Panc1 (cell line): Measurements from ENCODE around the gene DCAF8. TPM values are rescaled to one million over a fixed set of nuclear protein-coding genes. Genes with fewer than 3 reads are reported as not detected.

Experiments used
- ATAC-seq: fragments of 200-7000 bp; cut with Tn5 transposase; 2 replicates; pipeline ENCODE4 v1.9.1; 2020; ENCODE audit warnings: mild to moderate bottlenecking, moderate library complexity
- BruUV-seq: library from RNA; stranded (reverse); fragments of 400-500 nt; replicated peaks from 2 replicates; lab custom pipeline; 2021; lab: Mats Ljungman, UMichigan
- CTCF ChIA-PET: fragments of 300-600 bp; sonication (Branson Sonifier 250); formaldehyde crosslinking; loops from one replicate; lab custom pipeline; 2022; ENCODE audit warnings: antibody characterized with exemption; lab: Charles Lee
- POLR2A ChIA-PET: fragments of 300-600 bp; sonication (Branson Sonifier 250); formaldehyde crosslinking; loops from one replicate; lab custom pipeline; 2022; ENCODE audit warnings: antibody characterized with exemption; lab: Charles Lee
- DNase-seq: peaks from one replicate; pipeline ENCODE4 v3.0.0-alpha.2; 2010; ENCODE audit warnings: low read depth, low spot score
- H3K27ac ChIP-seq: 2 replicates; pipeline ENCODE4 v1.5.1; 2011; ENCODE audit warnings: mild to moderate bottlenecking, low read length, inconsistent platforms
- H3K27me3 ChIP-seq: fragments of 200-500 bp; sonication (Bioruptor generic); 2 replicates; pipeline ENCODE4 v1.6.0; 2014; ENCODE audit warnings: low read length, inconsistent platforms; ENCODE audit not compliant: control insufficient read depth, insufficient read depth
- H3K36me3 ChIP-seq: fragments of 200-500 bp; sonication (Bioruptor generic); 2 replicates; pipeline ENCODE4 v1.5.1; 2014; ENCODE audit warnings: inconsistent platforms, mild to moderate bottlenecking, low read length, moderate library complexity; ENCODE audit not compliant: control insufficient read depth, insufficient read depth
- H3K4me1 ChIP-seq: 2 replicates; pipeline ENCODE4 v1.5.1; 2011; ENCODE audit warnings: inconsistent platforms, mild to moderate bottlenecking, low read length, moderate library complexity; ENCODE audit not compliant: control insufficient read depth, insufficient read depth
- H3K4me3 ChIP-seq, 2 experiments: 2 replicates each; pipeline ENCODE4 v1.5.1; 2011 to 2012; ENCODE audit warnings: low read depth in 2 of 2, low read length in 2 of 2, mild to moderate bottlenecking in 2 of 2, inconsistent platforms in 1 of 2, moderate library complexity in 1 of 2
- H3K9me3 ChIP-seq: fragments of 200-500 bp; sonication (Bioruptor generic); 2 replicates; pipeline ENCODE4 v1.5.1; 2014; ENCODE audit warnings: low read depth, mild to moderate bottlenecking, inconsistent platforms, low read length, moderate library complexity; ENCODE audit not compliant: control insufficient read depth, insufficient read depth
- POLR2AphosphoS5 ChIP-seq: IDR thresholded peaks from 2 replicates; pipeline ENCODE4 v1.6.1; 2012; ENCODE audit warnings: mild to moderate bottlenecking, low read depth, low read length, moderate library complexity
- SIN3A ChIP-seq: IDR thresholded peaks from 2 replicates; pipeline ENCODE4 v1.6.1; 2012; ENCODE audit warnings: low read depth, mild to moderate bottlenecking, low read length, moderate library complexity, borderline replicate concordance; ENCODE audit not compliant: insufficient read depth
- TCF7L2 ChIP-seq: IDR thresholded peaks from 2 replicates; pipeline ENCODE4 v1.6.1; 2011; ENCODE audit warnings: mild to moderate bottlenecking, low read depth, low read length, inconsistent platforms
- in situ Hi-C: cut with HindIII; loops from 2 replicates; pipeline ENCODE4 v1.10.0; 2016; ENCODE audit warnings: low sequenced_read_pairs, low pct_unique_long_range_greater_than_20kb
- intact Hi-C: fragments of 100-400 bp; cut with micrococcal nuclease; formaldehyde crosslinking; loops from one replicate; pipeline ENCODE4 v1.10.0; 2022; ENCODE audit not compliant: unreplicated experiment
- total RNA-seq: library from RNA; stranded (reverse); gene quantifications from one replicate; pipeline ENCODE4 v1.2.1, GENCODE V29; 2021; ENCODE audit not compliant: unreplicated experiment
- TF ChIP-seq, protein P1 (sequence below): fragments of 450-650 bp; IDR thresholded peaks from 2 replicates; pipeline ENCODE4 v1.5.1; 2017; ENCODE audit warnings: mild to moderate bottlenecking
- TF ChIP-seq, protein P2 (sequence below), 2 experiments: IDR thresholded peaks; 2 replicates each; pipeline ENCODE4 v1.6.1; 2011 to 2012; ENCODE audit warnings: low read depth in 2 of 2, control low read depth in 1 of 2, low read length in 1 of 2, mild to moderate bottlenecking in 1 of 2, moderate library complexity in 1 of 2; ENCODE audit not compliant: insufficient read depth in 1 of 2

DCAF8 gene
- total RNA-seq, 1 experiment from 2014 or later: 127 TPM

DNA sequence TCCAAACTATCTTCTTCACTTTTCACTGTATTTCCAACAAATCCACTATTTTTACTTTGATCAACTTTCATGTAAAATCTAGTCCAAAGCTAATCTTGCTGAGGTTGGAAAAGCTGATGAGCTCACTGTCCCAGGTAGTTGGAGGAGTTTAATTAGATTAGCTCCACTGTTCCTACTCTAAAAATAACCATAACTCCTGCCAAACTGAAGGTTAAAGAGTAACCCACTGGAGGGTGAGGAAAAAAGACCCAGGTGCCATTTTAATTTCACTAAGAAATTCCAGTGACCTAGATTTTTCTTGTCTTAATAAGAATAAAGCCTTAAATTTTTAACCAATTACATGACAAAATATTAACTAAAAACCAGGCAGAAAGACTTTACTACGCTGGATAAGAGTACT is 15.3 kb downstream of the DCAF8 start:
- H3K27me3 ChIP-seq: no peaks in the 10 kb centered on the region
- BruUV-seq: no TSS peak
- no peak overlapping the region for H3K27ac ChIP-seq
- TF ChIP-seq POLR2AphosphoS5 (no peak), TCF7L2 (no peak), SIN3A (no peak)
- TF ChIP-seq, protein P1, sequence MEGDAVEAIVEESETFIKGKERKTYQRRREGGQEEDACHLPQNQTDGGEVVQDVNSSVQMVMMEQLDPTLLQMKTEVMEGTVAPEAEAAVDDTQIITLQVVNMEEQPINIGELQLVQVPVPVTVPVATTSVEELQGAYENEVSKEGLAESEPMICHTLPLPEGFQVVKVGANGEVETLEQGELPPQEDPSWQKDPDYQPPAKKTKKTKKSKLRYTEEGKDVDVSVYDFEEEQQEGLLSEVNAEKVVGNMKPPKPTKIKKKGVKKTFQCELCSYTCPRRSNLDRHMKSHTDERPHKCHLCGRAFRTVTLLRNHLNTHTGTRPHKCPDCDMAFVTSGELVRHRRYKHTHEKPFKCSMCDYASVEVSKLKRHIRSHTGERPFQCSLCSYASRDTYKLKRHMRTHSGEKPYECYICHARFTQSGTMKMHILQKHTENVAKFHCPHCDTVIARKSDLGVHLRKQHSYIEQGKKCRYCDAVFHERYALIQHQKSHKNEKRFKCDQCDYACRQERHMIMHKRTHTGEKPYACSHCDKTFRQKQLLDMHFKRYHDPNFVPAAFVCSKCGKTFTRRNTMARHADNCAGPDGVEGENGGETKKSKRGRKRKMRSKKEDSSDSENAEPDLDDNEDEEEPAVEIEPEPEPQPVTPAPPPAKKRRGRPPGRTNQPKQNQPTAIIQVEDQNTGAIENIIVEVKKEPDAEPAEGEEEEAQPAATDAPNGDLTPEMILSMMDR: no peak
- TF ChIP-seq, protein P2, sequence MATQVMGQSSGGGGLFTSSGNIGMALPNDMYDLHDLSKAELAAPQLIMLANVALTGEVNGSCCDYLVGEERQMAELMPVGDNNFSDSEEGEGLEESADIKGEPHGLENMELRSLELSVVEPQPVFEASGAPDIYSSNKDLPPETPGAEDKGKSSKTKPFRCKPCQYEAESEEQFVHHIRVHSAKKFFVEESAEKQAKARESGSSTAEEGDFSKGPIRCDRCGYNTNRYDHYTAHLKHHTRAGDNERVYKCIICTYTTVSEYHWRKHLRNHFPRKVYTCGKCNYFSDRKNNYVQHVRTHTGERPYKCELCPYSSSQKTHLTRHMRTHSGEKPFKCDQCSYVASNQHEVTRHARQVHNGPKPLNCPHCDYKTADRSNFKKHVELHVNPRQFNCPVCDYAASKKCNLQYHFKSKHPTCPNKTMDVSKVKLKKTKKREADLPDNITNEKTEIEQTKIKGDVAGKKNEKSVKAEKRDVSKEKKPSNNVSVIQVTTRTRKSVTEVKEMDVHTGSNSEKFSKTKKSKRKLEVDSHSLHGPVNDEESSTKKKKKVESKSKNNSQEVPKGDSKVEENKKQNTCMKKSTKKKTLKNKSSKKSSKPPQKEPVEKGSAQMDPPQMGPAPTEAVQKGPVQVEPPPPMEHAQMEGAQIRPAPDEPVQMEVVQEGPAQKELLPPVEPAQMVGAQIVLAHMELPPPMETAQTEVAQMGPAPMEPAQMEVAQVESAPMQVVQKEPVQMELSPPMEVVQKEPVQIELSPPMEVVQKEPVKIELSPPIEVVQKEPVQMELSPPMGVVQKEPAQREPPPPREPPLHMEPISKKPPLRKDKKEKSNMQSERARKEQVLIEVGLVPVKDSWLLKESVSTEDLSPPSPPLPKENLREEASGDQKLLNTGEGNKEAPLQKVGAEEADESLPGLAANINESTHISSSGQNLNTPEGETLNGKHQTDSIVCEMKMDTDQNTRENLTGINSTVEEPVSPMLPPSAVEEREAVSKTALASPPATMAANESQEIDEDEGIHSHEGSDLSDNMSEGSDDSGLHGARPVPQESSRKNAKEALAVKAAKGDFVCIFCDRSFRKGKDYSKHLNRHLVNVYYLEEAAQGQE (IDR thresholded peaks at IDR 0.05; ENCODE audit: insufficient read depth in 1 of 2, low read depth in 2 of 2, low read length in 1 of 2): no peak
- H3K4me1 ChIP-seq: no peaks in the 10 kb centered on the region
- DNase-seq (no peak), ATAC-seq (no peak)
- ChIA-PET POLR2A (no interaction called here), CTCF (no interaction called here)
- H3K9me3 ChIP-seq: no peaks in the 10 kb centered on the region
- H3K4me3 ChIP-seq: no peak overlapping the region
- intact Hi-C loops: no loop called here
- 0 out of 2 replicates have a peak, but pooled peaks cover 2% of the 10 kb centered on the region for H3K36me3 ChIP-seq
- in situ Hi-C loops: no loop called here

- in situ Hi-C loops: no loop called here
Measured at GRCh38 chr1:160245434-160245833, 16.9 kb downstream of the DCAF8 start.

More at GRCh38 chr1:160245434-160245833, 16.9 kb downstream of the DCAF8 start:
- Histone ChIP-seq H3K27me3 (no peaks in the 10 kb centered on the region), H3K9me3 (no peaks in the 10 kb centered on the region), H3K4me3 (no peak overlapping the region), H3K4me1 (no peaks in the 10 kb centered on the region), H3K36me3 (0 out of 2 replicates have a peak, but pooled peaks cover 2% of the 10 kb centered on the region), H3K27ac (no peak overlapping the region)
- DNase-seq (no peak), ATAC-seq (no peak)
- TF ChIP-seq, protein P1: no peak
- TF ChIP-seq POLR2AphosphoS5: no peak
- TF ChIP-seq SIN3A: no peak
- TF ChIP-seq, protein P2 (IDR thresholded peaks at IDR 0.05; ENCODE audit: insufficient read depth in 1 of 2, low read depth in 2 of 2, low read length in 1 of 2): no peak
- TF ChIP-seq TCF7L2: no peak
- intact Hi-C loops: no loop called here
- ChIA-PET POLR2A (no interaction called here), CTCF (no interaction called here)
- BruUV-seq: no TSS peak
